SK-N-SH treated with all-trans-retinoic acid at 6 μM for 48 hours (cell line): ENCODE measurements around the gene LRRC7.

Experiments used
- ARNTL ChIP-seq: fragments of 450-650 bp; formaldehyde crosslinking; IDR thresholded peaks from 2 replicates; pipeline ENCODE4 v1.5.0; 2020; ENCODE audit warnings: low read depth, mild to moderate bottlenecking, moderate library complexity, borderline replicate concordance
- ESRRG ChIP-seq: fragments of 250-450 bp; sonication (Bioruptor Pico); IDR thresholded peaks from 2 replicates; pipeline ENCODE4 v1.6.1; 2021; ENCODE audit warnings: mild to moderate bottlenecking
- ZC3H10 ChIP-seq: fragments of 250-450 bp; sonication (Bioruptor Pico); IDR thresholded peaks from 2 replicates; pipeline ENCODE4 v1.5.1; 2021; ENCODE audit warnings: mild to moderate bottlenecking, moderate library complexity

DNA sequence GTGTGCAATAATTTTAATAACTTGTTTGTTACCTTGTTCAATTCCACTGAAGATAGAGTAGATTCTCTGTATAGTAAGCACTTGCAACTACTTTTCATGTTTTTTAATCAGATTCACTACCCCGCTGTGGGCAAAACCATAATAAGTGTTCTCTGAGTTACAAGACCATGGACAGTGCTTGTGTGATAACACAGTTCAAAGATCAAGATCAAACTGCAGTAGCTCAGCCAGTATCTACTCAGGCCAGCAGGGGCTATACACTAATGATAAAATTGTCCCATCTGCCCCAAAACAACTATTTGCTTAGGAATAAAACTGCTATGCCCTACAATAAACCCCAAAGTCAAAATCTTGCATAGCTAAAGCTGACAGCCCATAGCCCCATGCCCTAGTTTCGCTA, 129.6 kb downstream of the LRRC7 start:
- no peak for TF ChIP-seq ZC3H10
- no peak for TF ChIP-seq ESRRG
- TF ChIP-seq ARNTL (CRISPR knock-in tag): no peak
